ENCODE results near the gene WWP2. TPM values are rescaled to one million over a fixed set of nuclear protein-coding genes. Genes with fewer than 3 reads are reported as not detected.

WWP2 gene
- total RNA-seq, 1 donor from 2014 or later = 26.8 TPM

GRCh38 chr16:69903865-69904415 lies 141.8 kb downstream of the WWP2 start:
- no peaks in the 10 kb centered on the region for H3K9me3 Mint-ChIP-seq
- no peaks in the 10 kb centered on the region for H3K4me1 ChIP-seq
- DNase-seq (ENCODE audit: low spot score) = no peak
- H3K27me3 ChIP-seq = no peaks in the 10 kb centered on the region
- H3K4me3 Mint-ChIP-seq = no peak overlapping the region
- H3K4me2 ChIP-seq = no peak overlapping the region
- H3K4me1 Mint-ChIP-seq = no peaks in the 10 kb centered on the region
- H3K9ac ChIP-seq = no peak overlapping the region
- H3K27ac Mint-ChIP-seq = no peak overlapping the region
- no peak overlapping the region for H3K27ac ChIP-seq
- H3K4me3 ChIP-seq = no peak overlapping the region
- H3K79me2 ChIP-seq (ENCODE audit: low read depth) = no peaks in the 10 kb centered on the region
- no peaks in the 10 kb centered on the region for H3K36me3 Mint-ChIP-seq
- no peaks in the 10 kb centered on the region for H4K20me1 ChIP-seq (ENCODE audit: low read depth)
- H3K27me3 Mint-ChIP-seq (ENCODE audit: insufficient read depth, low read depth) = no peaks in the 10 kb centered on the region
- H3F3A ChIP-seq (ENCODE audit: low read depth) = no peaks in the 10 kb centered on the region
- TF ChIP-seq EZH2phosphoT487 (IDR thresholded peaks at IDR 0.05) (no peak), EZH2 (IDR thresholded peaks at IDR 0.05) (no peak), CTCF (IDR thresholded peaks at IDR 0.05) (no peak)
- no peak overlapping the region for H2AFZ ChIP-seq (replicated peaks)
- H3K9me3 ChIP-seq (ENCODE audit: low read depth) = no peaks in the 10 kb centered on the region
- no peaks in the 10 kb centered on the region for H3K36me3 ChIP-seq

GRCh38 chr16:69904495-69905170 lies 142.5 kb downstream of the WWP2 start:
- Histone ChIP-seq H3F3A (ENCODE audit: low read depth) (no peaks in the 10 kb centered on the region), H3K4me2 (no peak overlapping the region), H3K27me3 (no peaks in the 10 kb centered on the region), H4K20me1 (ENCODE audit: low read depth) (no peaks in the 10 kb centered on the region), H3K79me2 (ENCODE audit: low read depth) (no peaks in the 10 kb centered on the region), H2AFZ (replicated peaks) (no peak overlapping the region), H3K4me1 (no peaks in the 10 kb centered on the region), H3K9ac (no peak overlapping the region), H3K36me3 (no peaks in the 10 kb centered on the region), H3K4me3 (no peak overlapping the region), H3K27ac (no peak overlapping the region), H3K9me3 (ENCODE audit: low read depth) (no peaks in the 10 kb centered on the region)
- H3K36me3 Mint-ChIP-seq = peaks cover 4% of the 10 kb centered on the region
- no peaks in the 10 kb centered on the region for H3K4me1 Mint-ChIP-seq
- H3K4me3 Mint-ChIP-seq = no peak overlapping the region
- TF ChIP-seq EZH2phosphoT487 (IDR thresholded peaks at IDR 0.05) = no peak
- TF ChIP-seq CTCF (IDR thresholded peaks at IDR 0.05) = no peak
- TF ChIP-seq EZH2 (IDR thresholded peaks at IDR 0.05) = no peak
- DNase-seq (ENCODE audit: low spot score) = no peak
- H3K27ac Mint-ChIP-seq = no peak overlapping the region
- no peaks in the 10 kb centered on the region for H3K9me3 Mint-ChIP-seq
- H3K27me3 Mint-ChIP-seq (ENCODE audit: insufficient read depth, low read depth) = no peaks in the 10 kb centered on the region

- H3K27ac ChIP-seq = no peak overlapping the region
- no peak overlapping the region for H3K27ac Mint-ChIP-seq
Measured at GRCh38 chr16:69905171-69905555, 143.0 kb downstream of the WWP2 start.

More at GRCh38 chr16:69905171-69905555, 143.0 kb downstream of the WWP2 start:
- no peak overlapping the region for H3K4me2 ChIP-seq
- Mint-ChIP-seq H3K4me1 (no peaks in the 10 kb centered on the region), H3K36me3 (peaks cover 4% of the 10 kb centered on the region), H3K9me3 (no peaks in the 10 kb centered on the region), H3K27me3 (ENCODE audit: insufficient read depth, low read depth) (no peaks in the 10 kb centered on the region), H3K4me3 (no peak overlapping the region)
- TF ChIP-seq EZH2 (IDR thresholded peaks at IDR 0.05) (no peak), CTCF (IDR thresholded peaks at IDR 0.05) (no peak), EZH2phosphoT487 (IDR thresholded peaks at IDR 0.05) (no peak)
- no peak overlapping the region for H3K4me3 ChIP-seq
- no peak overlapping the region for H2AFZ ChIP-seq (replicated peaks)
- no peak for DNase-seq (ENCODE audit: low spot score)
- H3K27me3 ChIP-seq = no peaks in the 10 kb centered on the region
- H3K9ac ChIP-seq = no peak overlapping the region
- H4K20me1 ChIP-seq (ENCODE audit: low read depth) = no peaks in the 10 kb centered on the region
- H3K79me2 ChIP-seq (ENCODE audit: low read depth) = no peaks in the 10 kb centered on the region
- no peaks in the 10 kb centered on the region for H3K36me3 ChIP-seq
- no peaks in the 10 kb centered on the region for H3F3A ChIP-seq (ENCODE audit: low read depth)
- no peaks in the 10 kb centered on the region for H3K4me1 ChIP-seq
- H3K9me3 ChIP-seq (ENCODE audit: low read depth) = no peaks in the 10 kb centered on the region
